NCI-H748 treated with DMSO at 0.1 percent for 48 hours (cell line): ENCODE measurements around the gene NOC2L.
"Not testable (repeated sequence)": the region's sequence is repeated elsewhere in the genome, so short reads cannot be mapped to it uniquely, and the experiment has no call there.

Source experiments
- DNase-seq: peaks from one replicate; lab custom pipeline; 2025; lab: John Stamatoyannopoulos, UW

The NOC2L gene

GRCh38 chr1:962381-963300 is 3.6 kb upstream of the NOC2L start:
- no peak for DNase-seq

GRCh38 chr1:961132-961669 is 2.1 kb upstream of the NOC2L start:
- DNase-seq: no peak

GRCh38 chr1:960363-961131 is 1.5 kb upstream of the NOC2L start, which contains the start of gene KLHL17:
Gene KLHL17, plus strand, starts transcription at chr1:960584. Its CDS starts 110 bp downstream, at chr1:960694.
- DNase-seq: peak; percentile 10

GRCh38 chr1:959731-960362 is 791 bp upstream of the NOC2L start:
- no peak for DNase-seq

- DNase-seq: no peak
Measured at GRCh38 chr1:956636-957035, 2.4 kb downstream of the NOC2L start.

GRCh38 chr1:955474-955873 is 3.6 kb downstream of the NOC2L start:
- DNase-seq: no peak

GRCh38 chr1:954927-955326 is 4.1 kb downstream of the NOC2L start:
- no peak for DNase-seq

- DNase-seq: no peak
Measured at GRCh38 chr1:953524-954320, 5.3 kb downstream of the NOC2L start.

GRCh38 chr1:952603-953002 is 6.5 kb downstream of the NOC2L start:
- no peak for DNase-seq

- DNase-seq: no peak
Measured at GRCh38 chr1:952201-952600, 6.9 kb downstream of the NOC2L start.

GRCh38 chr1:951364-951763 is 7.7 kb downstream of the NOC2L start:
- no peak for DNase-seq

- DNase-seq: no peak
Measured at GRCh38 chr1:950881-951280, 8.2 kb downstream of the NOC2L start.

- DNase-seq: no peak
Measured at GRCh38 chr1:950268-950667, 8.8 kb downstream of the NOC2L start.

GRCh38 chr1:947958-948357 is 11.1 kb downstream of the NOC2L start:
- no peak for DNase-seq

- not testable (repeated sequence) for DNase-seq
Measured at GRCh38 chr1:946811-947210, 12.2 kb downstream of the NOC2L start.

- DNase-seq: no peak
Measured at GRCh38 chr1:945688-946556, 13.1 kb downstream of the NOC2L start.

GRCh38 chr1:944341-945325 is 14.4 kb downstream of the NOC2L start:
- DNase-seq: no peak

GRCh38 chr1:943545-944340 is 15.3 kb downstream of the NOC2L start:
- DNase-seq: no peak
